OCI-LY1 (cell line): ENCODE data around the gene DDI1.

Experiments used
- H2AFZ ChIP-seq: fragments of 200-600 bp; sonication (generic), shearing (Covaris generic); 2 replicates; pipeline ENCODE4 v1.6.0; 2014; ENCODE audit warnings: antibody characterized with exemption, mild to moderate bottlenecking, low read length
- H3F3A ChIP-seq: fragments of 200-600 bp; sonication (generic), shearing (Covaris generic); 2 replicates; pipeline ENCODE4 v1.6.0; 2014; ENCODE audit warnings: mild to moderate bottlenecking, antibody characterized with exemption, low read length, moderate library complexity; ENCODE audit not compliant: insufficient read depth
- H3K27ac ChIP-seq: fragments of 200-600 bp; sonication (generic); 2 replicates; pipeline ENCODE4 v1.5.1; 2014; ENCODE audit warnings: low read length, mixed run types, mild to moderate bottlenecking, low read depth; ENCODE audit not compliant: poor library complexity, severe bottlenecking
- H3K27me3 ChIP-seq: fragments of 200-600 bp; sonication (generic); 2 replicates; pipeline ENCODE4 v1.6.0; 2014; ENCODE audit warnings: antibody characterized with exemption, mild to moderate bottlenecking, low read length, moderate library complexity; ENCODE audit not compliant: insufficient read depth
- H3K36me3 ChIP-seq: fragments of 200-600 bp; sonication (generic); 2 replicates; pipeline ENCODE4 v1.6.1; 2014; ENCODE audit warnings: mild to moderate bottlenecking, antibody characterized with exemption, low read length, moderate library complexity, mixed read lengths; ENCODE audit not compliant: insufficient read depth
- H3K4me1 ChIP-seq: fragments of 200-600 bp; sonication (generic); 2 replicates; pipeline ENCODE4 v1.5.1; 2014; ENCODE audit warnings: mild to moderate bottlenecking, low read length, moderate library complexity; ENCODE audit not compliant: insufficient read depth, severe bottlenecking
- H3K4me2 ChIP-seq: fragments of 200-600 bp; sonication (generic), shearing (Covaris generic); 2 replicates; pipeline ENCODE4 v1.6.1; 2014; ENCODE audit warnings: low read length
- H3K4me3 ChIP-seq: fragments of 200-600 bp; sonication (generic); 2 replicates; pipeline ENCODE4 v1.5.1; 2014; ENCODE audit warnings: low read length, low read depth, mild to moderate bottlenecking, mixed read lengths; ENCODE audit not compliant: poor library complexity, severe bottlenecking
- H3K79me2 ChIP-seq: fragments of 200-600 bp; shearing (Covaris generic); 2 replicates; pipeline ENCODE4 v1.6.1; 2016; ENCODE audit warnings: mixed run types, low read length, mixed read lengths; ENCODE audit not compliant: insufficient read depth
- H3K9ac ChIP-seq: fragments of 200-600 bp; sonication (generic), shearing (Covaris generic); 2 replicates; pipeline ENCODE4 v1.6.1; 2014; ENCODE audit warnings: mild to moderate bottlenecking, low read length, mixed read lengths
- H3K9me2 ChIP-seq: fragments of 200-600 bp; sonication (generic), shearing (Covaris generic); 2 replicates; pipeline ENCODE4 v1.6.1; 2014; ENCODE audit warnings: low read depth, mild to moderate bottlenecking, low read length, mixed read lengths
- H3K9me3 ChIP-seq: fragments of 200-600 bp; shearing (Covaris generic); 2 replicates; pipeline ENCODE4 v1.6.1; 2014; ENCODE audit warnings: low read length, mixed read lengths
- H4K20me1 ChIP-seq: fragments of 200-600 bp; sonication (generic), shearing (Covaris generic); 2 replicates; pipeline ENCODE4 v1.6.0; 2016; ENCODE audit warnings: mild to moderate bottlenecking, low read length; ENCODE audit not compliant: insufficient read depth
- CTCF ChIP-seq: fragments of 200-600 bp; sonication (generic), shearing (Covaris generic); IDR thresholded peaks from 2 replicates; pipeline ENCODE4 v1.5.1; 2017; ENCODE audit warnings: mild to moderate bottlenecking, antibody characterized with exemption, low read length, moderate library complexity, mixed read lengths
- EZH2 ChIP-seq: fragments of 200-600 bp; sonication (generic), shearing (Covaris generic); IDR thresholded peaks from 2 replicates; pipeline ENCODE4 v1.8.0; 2017; ENCODE audit warnings: borderline replicate concordance, mixed run types, mild to moderate bottlenecking, antibody characterized with exemption, low read length, moderate library complexity, mixed read lengths

The DDI1 gene

GRCh38 chr11:103993507-103993906, 42.9 kb upstream of the DDI1 start:
- Histone ChIP-seq H3K4me3 (no peak overlapping the region), H3K9me3 (no peaks in the 10 kb centered on the region), H3K4me1 (no peaks in the 10 kb centered on the region), H3K9me2 (no peaks in the 10 kb centered on the region), H2AFZ (no peak overlapping the region), H4K20me1 (no peaks in the 10 kb centered on the region), H3K27ac (no peak overlapping the region), H3F3A (no peaks in the 10 kb centered on the region), H3K79me2 (no peaks in the 10 kb centered on the region), H3K4me2 (no peak overlapping the region), H3K36me3 (no peaks in the 10 kb centered on the region; the same call in 1 of the 2 replicates), H3K9ac (no peak overlapping the region), H3K27me3 (no peaks in the 10 kb centered on the region)
- no peak for TF ChIP-seq CTCF
- TF ChIP-seq EZH2: no peak

- no peak overlapping the region for H3K9ac ChIP-seq
- no peak overlapping the region for H2AFZ ChIP-seq
Measured at GRCh38 chr11:103994094-103994493, 42.3 kb upstream of the DDI1 start.

GRCh38 chr11:103994518-103994917, 41.9 kb upstream of the DDI1 start:
- Histone ChIP-seq H3K36me3 (no peaks in the 10 kb centered on the region; the same call in 1 of the 2 replicates), H3K9me2 (no peaks in the 10 kb centered on the region), H2AFZ (no peak overlapping the region), H4K20me1 (no peaks in the 10 kb centered on the region), H3K79me2 (no peaks in the 10 kb centered on the region), H3K9ac (no peak overlapping the region), H3K4me1 (no peaks in the 10 kb centered on the region), H3K27me3 (no peaks in the 10 kb centered on the region), H3K27ac (no peak overlapping the region), H3K9me3 (no peaks in the 10 kb centered on the region), H3F3A (no peaks in the 10 kb centered on the region), H3K4me3 (no peak overlapping the region), H3K4me2 (no peak overlapping the region)
- TF ChIP-seq EZH2: no peak
- no peak for TF ChIP-seq CTCF

More at GRCh38 chr11:103994094-103994493, 42.3 kb upstream of the DDI1 start:
- H3K27me3 ChIP-seq: no peaks in the 10 kb centered on the region
- H4K20me1 ChIP-seq: no peaks in the 10 kb centered on the region
- H3F3A ChIP-seq: no peaks in the 10 kb centered on the region
- no peak overlapping the region for H3K27ac ChIP-seq
- TF ChIP-seq CTCF (no peak), EZH2 (no peak)
- H3K4me3 ChIP-seq: no peak overlapping the region
- H3K4me1 ChIP-seq: no peaks in the 10 kb centered on the region
- H3K79me2 ChIP-seq: no peaks in the 10 kb centered on the region
- no peaks in the 10 kb centered on the region for H3K9me3 ChIP-seq
- no peaks in the 10 kb centered on the region for H3K9me2 ChIP-seq
- H3K4me2 ChIP-seq: no peak overlapping the region
- no peaks in the 10 kb centered on the region; the same call in 1 of the 2 replicates for H3K36me3 ChIP-seq
